T-helper 9 cell (primary cell): Measurements from ENCODE around the gene POU2AF1.

Experiments
- DNase-seq: peaks from one replicate; pipeline ENCODE4 v3.0.0-alpha.2; 2020

Gene POU2AF1

GRCh38 chr11:111360150-111361043, 18.7 kb downstream of the POU2AF1 start:
- DNase-seq = no peak

GRCh38 chr11:111359223-111360149, 19.6 kb downstream of the POU2AF1 start:
- DNase-seq = no peak

- no peak for DNase-seq
Measured at GRCh38 chr11:111358038-111359001, 20.8 kb downstream of the POU2AF1 start.

- DNase-seq = no peak
Measured at GRCh38 chr11:111357150-111358037, 21.7 kb downstream of the POU2AF1 start.

- DNase-seq = no peak
Measured at GRCh38 chr11:111356660-111357048, 22.4 kb downstream of the POU2AF1 start.

GRCh38 chr11:111355956-111356659, 23.0 kb downstream of the POU2AF1 start:
- DNase-seq = no peak

- no peak for DNase-seq
Measured at GRCh38 chr11:111355101-111355500, 24.0 kb downstream of the POU2AF1 start.

GRCh38 chr11:111354601-111354891, 24.5 kb downstream of the POU2AF1 start:
- DNase-seq = no peak

GRCh38 chr11:111353776-111354600, 25.1 kb downstream of the POU2AF1 start:
- no peak for DNase-seq

GRCh38 chr11:111352935-111353710, 26.0 kb downstream of the POU2AF1 start:
- no peak for DNase-seq

- DNase-seq = no peak
Measured at GRCh38 chr11:111352231-111352746, 26.8 kb downstream of the POU2AF1 start.

- DNase-seq = no peak
Measured at GRCh38 chr11:111351374-111352055, 27.6 kb downstream of the POU2AF1 start.

GRCh38 chr11:111350811-111351210, 28.3 kb downstream of the POU2AF1 start:
- no peak for DNase-seq

- DNase-seq = no peak
Measured at GRCh38 chr11:111349191-111349695, 29.8 kb downstream of the POU2AF1 start.

- DNase-seq = no peak
Measured at GRCh38 chr11:111348147-111348546, 30.9 kb downstream of the POU2AF1 start.

GRCh38 chr11:111347723-111348115, 31.4 kb downstream of the POU2AF1 start:
- DNase-seq = no peak

- DNase-seq = no peak
Measured at GRCh38 chr11:111347002-111347722, 31.9 kb downstream of the POU2AF1 start.
